CD14-positive monocyte (primary cell): ENCODE data around the gene GSPT1. TPM values are rescaled to one million over a fixed set of nuclear protein-coding genes. Genes with fewer than 3 reads are reported as not detected.
"Not testable (repeated sequence)": the region's sequence is repeated elsewhere in the genome, so short reads cannot be mapped to it uniquely, and the experiment has no call there.

ENCODE experiments used
- DNase-seq, 3 donors: peaks; one replicate each; pipeline ENCODE4 v3.0.0-alpha.2; 2011 to 2022
- H2AFZ ChIP-seq: 2 replicates; pipeline ENCODE4 v1.6.0; 2012; ENCODE audit warnings: mild to moderate bottlenecking, low read depth, low read length, inconsistent platforms; ENCODE audit not compliant: insufficient read depth, poor library complexity, severe bottlenecking
- H3K27ac ChIP-seq, 2 donors: 1 replicate in 1 of 2; 2 replicates in 1 of 2; pipeline ENCODE4 v1.5.1; 2012 to 2013; ENCODE audit warnings: low read length in 2 of 2, control low read depth in 1 of 2, inconsistent platforms in 1 of 2, low read depth in 1 of 2, mild to moderate bottlenecking in 1 of 2
- H3K27me3 ChIP-seq, 2 donors: one replicate each; pipeline versions ENCODE4 v1.6.0 to v1.6.1; 2011 to 2013; ENCODE audit warnings: low read length in 2 of 2; ENCODE audit not compliant: control insufficient read depth in 2 of 2, insufficient read depth in 2 of 2
- H3K36me3 ChIP-seq, 2 donors: replicated peaks in 1 of 2; 1 replicate in 1 of 2; 2 replicates in 1 of 2; pipeline versions ENCODE4 v1.5.1 to v1.6.1; 2012 to 2013; ENCODE audit warnings: low read length in 2 of 2, control low read depth in 1 of 2, inconsistent platforms in 1 of 2, mild to moderate bottlenecking in 1 of 2; ENCODE audit not compliant: insufficient read depth in 2 of 2, control insufficient read depth in 1 of 2
- H3K4me1 ChIP-seq, 2 donors: 1 replicate in 1 of 2; 2 replicates in 1 of 2; pipeline versions ENCODE4 v1.5.1 to v1.6.1; 2012 to 2013; ENCODE audit warnings: low read length in 2 of 2, control low read depth in 1 of 2, inconsistent platforms in 1 of 2, mild to moderate bottlenecking in 1 of 2, moderate library complexity in 1 of 2; ENCODE audit not compliant: insufficient read depth in 2 of 2, control insufficient read depth in 1 of 2
- H3K4me2 ChIP-seq: replicated peaks from 2 replicates; pipeline ENCODE3; 2012; ENCODE audit warnings: low read length, moderate library complexity, mild to moderate bottlenecking; ENCODE audit not compliant: poor library complexity, severe bottlenecking; ENCODE audit errors: extremely low read depth
- H3K4me3 ChIP-seq, 3 experiments: fragments of 200-600 bp in 1 of 3; sonication (generic) in 1 of 3; replicated peaks in 1 of 3; 1 replicate in 2 of 3; 2 replicates in 1 of 3; pipeline ENCODE4 v1.5.1; 2011 to 2013; ENCODE audit warnings: low read length in 3 of 3, mild to moderate bottlenecking in 3 of 3, control low read depth in 2 of 3, low read depth in 2 of 3, inconsistent platforms in 1 of 3, moderate library complexity in 1 of 3
- H3K79me2 ChIP-seq: 2 replicates; pipeline ENCODE4 v1.6.0; 2012; ENCODE audit warnings: mild to moderate bottlenecking, control low read depth, inconsistent platforms, low read length, moderate library complexity; ENCODE audit not compliant: insufficient read depth
- H3K9ac ChIP-seq: 2 replicates; pipeline ENCODE4 v1.6.0; 2017; ENCODE audit warnings: low read length, mild to moderate bottlenecking; ENCODE audit not compliant: insufficient read depth, poor library complexity, severe bottlenecking
- H3K9me3 ChIP-seq, 2 donors: replicated peaks in 1 of 2; 1 replicate in 1 of 2; 2 replicates in 1 of 2; pipeline versions ENCODE4 v1.5.1 to v1.6.1; 2012 to 2013; ENCODE audit warnings: low read length in 2 of 2, control low read depth in 1 of 2; ENCODE audit not compliant: control insufficient read depth in 1 of 2, insufficient read depth in 1 of 2
- H4K20me1 ChIP-seq: 2 replicates; pipeline ENCODE4 v1.6.0; 2012; ENCODE audit warnings: mild to moderate bottlenecking, low read length, control low read depth, moderate library complexity; ENCODE audit not compliant: insufficient read depth
- H3K27ac Mint-ChIP-seq, 7 donors: one replicate each; pipeline ENCODE4 v1.8.0; 2020; ENCODE audit warnings: mild to moderate bottlenecking in 7 of 7, mixed read lengths in 7 of 7, moderate library complexity in 6 of 7, inconsistent platforms in 2 of 7
- H3K27me3 Mint-ChIP-seq, 3 donors: one replicate each; pipeline ENCODE4 v1.8.0; 2021 to 2022; ENCODE audit warnings: low read depth in 3 of 3, mild to moderate bottlenecking in 3 of 3, mixed read lengths in 3 of 3, moderate library complexity in 3 of 3, inconsistent platforms in 1 of 3
- H3K36me3 Mint-ChIP-seq, 2 donors: one replicate each; pipeline ENCODE4 v1.8.0; 2020; ENCODE audit warnings: mixed read lengths in 2 of 2, inconsistent platforms in 1 of 2, mild to moderate bottlenecking in 1 of 2
- H3K4me1 Mint-ChIP-seq: one replicate; pipeline ENCODE4 v1.8.0; 2020; ENCODE audit warnings: mild to moderate bottlenecking, mixed read lengths
- H3K4me3 Mint-ChIP-seq, 2 donors: one replicate each; pipeline ENCODE4 v1.8.0; 2020; ENCODE audit warnings: mild to moderate bottlenecking in 2 of 2, mixed read lengths in 2 of 2, moderate library complexity in 1 of 2
- H3K9me3 Mint-ChIP-seq, 7 donors: one replicate each; pipeline ENCODE4 v1.8.0; 2020 to 2022; ENCODE audit warnings: mixed read lengths in 7 of 7, mild to moderate bottlenecking in 6 of 7, moderate library complexity in 6 of 7, inconsistent platforms in 2 of 7
- CTCF ChIP-seq: fragments of 200-600 bp; IDR thresholded peaks from one replicate; pipeline ENCODE4 v1.8.0; 2022; ENCODE audit warnings: antibody characterized with exemption, mild to moderate bottlenecking
- WGBS: methylation state at CpG from one replicate; pipeline ENCODE4 v1.1.5; 2013; ENCODE audit warnings: missing lambda C conversion rate; ENCODE audit not compliant: insufficient coverage; 5-methylcytosine and 5-hydroxymethylcytosine counted together
- intact Hi-C, 2 donors: fragments of 100-400 bp; cut with micrococcal nuclease; formaldehyde crosslinking; loops; one replicate each; pipeline versions ENCODE4 v1.15.0 to v1.15.1; 2023
- polyA plus RNA-seq, 3 donors: library from polyadenylated mRNA; depleted of rRNA in 1 of 3; unstranded in 2 of 3; stranded (reverse) in 1 of 3; fragments of 300-500 nt in 2 of 3; fragments of >200 nt in 1 of 3; fragmentation: Illumina TruSeq in 2 of 3; gene quantifications; 1 replicate in 2 of 3; 2 replicates in 1 of 3; pipeline ENCODE4 v1.2.3, GENCODE V29; 2012 to 2021

Gene GSPT1
- polyA plus RNA-seq, 3 donors = 22.4 to 48.3 (median 47.9) TPM

GRCh38 chr16:11955713-11956123, 40.0 kb upstream of the GSPT1 start:
- H2AFZ ChIP-seq = no peak overlapping the region
- H3K4me1 ChIP-seq = no peaks in the 10 kb centered on the region
- no peak overlapping the region for H3K9ac ChIP-seq
- Mint-ChIP-seq H3K27ac (no peak overlapping the region), H3K4me1 (no peaks in the 10 kb centered on the region), H3K36me3 (no peaks in the 10 kb centered on the region), H3K27me3 (peaks cover 0 to 6% (median 0%) of the 10 kb centered on the region in 3 donors), H3K4me3 (no peak overlapping the region), H3K9me3 (peaks cover 0 to 2% (median 0%) of the 10 kb centered on the region in 7 donors)
- H3K9me3 ChIP-seq = no peaks in the 10 kb centered on the region
- no peak for TF ChIP-seq CTCF
- H3K4me3 ChIP-seq = no peak overlapping the region
- no peaks in the 10 kb centered on the region for H3K79me2 ChIP-seq
- no peaks in the 10 kb centered on the region for H3K36me3 ChIP-seq
- no peaks in the 10 kb centered on the region for H3K27me3 ChIP-seq
- H4K20me1 ChIP-seq = no peaks in the 10 kb centered on the region
- H3K27ac ChIP-seq = no peak overlapping the region
- DNase-seq = no peak
- intact Hi-C loops = no loop called here
- WGBS = 84% methylated on average over 8 of the region's 8 CpGs
- no peak overlapping the region for H3K4me2 ChIP-seq

- H3K4me3 Mint-ChIP-seq, H3K9me3 ChIP-seq, H3K27ac Mint-ChIP-seq, H3K4me2 ChIP-seq, H3K27me3 Mint-ChIP-seq, H4K20me1 ChIP-seq, H3K4me3 ChIP-seq, H3K36me3 ChIP-seq, intact Hi-C loops, H3K36me3 Mint-ChIP-seq, H3K27ac ChIP-seq, H2AFZ ChIP-seq, DNase-seq, H3K79me2 ChIP-seq, H3K27me3 ChIP-seq, H3K9me3 Mint-ChIP-seq, H3K4me1 Mint-ChIP-seq, H3K9ac ChIP-seq, H3K4me1 ChIP-seq: not testable (repeated sequence)
- 100% methylated on average over 5 of the region's 8 CpGs for WGBS
Measured at GRCh38 chr16:11953576-11953975, 37.8 kb upstream of the GSPT1 start.
